Astrocyte (in vitro differentiated cells and primary cell): ENCODE measurements around the gene DLL1. TPM values are rescaled to one million over a fixed set of nuclear protein-coding genes. Genes with fewer than 3 reads are reported as not detected.
A peak's percentile ranks its signal among the peaks of the same experiment; 100 is the strongest.

Experiments
- DNase-seq: peaks from one replicate; pipeline ENCODE4 v3.0.0-alpha.2; 2010; ENCODE audit warnings: low read depth
- FAIRE-seq: peaks from 2 replicates; lab custom pipeline; 2011; peaks lifted over from hg19 to GRCh38; lab: Jason Lieb, UNC
- H2AFZ ChIP-seq: 2 replicates; pipeline ENCODE4 v1.6.0; 2012; ENCODE audit warnings: low read depth, low read length, inconsistent platforms
- H3K27ac ChIP-seq: 2 replicates; pipeline ENCODE4 v1.5.1; 2011; ENCODE audit warnings: low read depth, low read length, inconsistent platforms
- H3K27me3 ChIP-seq: 2 replicates; pipeline ENCODE4 v1.6.0; 2011; ENCODE audit warnings: low read length, inconsistent platforms; ENCODE audit not compliant: insufficient read depth
- H3K36me3 ChIP-seq: 2 replicates; pipeline ENCODE4 v1.5.1; 2011; ENCODE audit warnings: low read length, inconsistent platforms; ENCODE audit not compliant: insufficient read depth
- H3K4me1 ChIP-seq: 2 replicates; pipeline ENCODE4 v1.5.1; 2011; ENCODE audit warnings: low read length, inconsistent platforms; ENCODE audit not compliant: insufficient read depth
- H3K4me2 ChIP-seq: 2 replicates; pipeline ENCODE4 v1.6.0; 2012; ENCODE audit warnings: low read length, inconsistent platforms
- H3K4me3 ChIP-seq: 2 replicates; pipeline ENCODE4 v1.5.1; 2011; ENCODE audit warnings: low read depth, mild to moderate bottlenecking, low read length, inconsistent platforms; ENCODE audit not compliant: insufficient read depth
- H3K79me2 ChIP-seq: 2 replicates; pipeline ENCODE4 v1.6.0; 2012; ENCODE audit warnings: mild to moderate bottlenecking, low read length, inconsistent platforms; ENCODE audit not compliant: insufficient read depth
- H3K9ac ChIP-seq: 2 replicates; pipeline ENCODE4 v1.6.0; 2012; ENCODE audit warnings: mild to moderate bottlenecking, low read length, inconsistent platforms
- H3K9me3 ChIP-seq: 2 replicates; pipeline ENCODE4 v1.5.1; 2012; ENCODE audit warnings: low read depth, mild to moderate bottlenecking, low read length, inconsistent platforms; ENCODE audit not compliant: insufficient read depth
- H4K20me1 ChIP-seq: 2 replicates; pipeline ENCODE4 v1.6.0; 2012; ENCODE audit warnings: low read length, inconsistent platforms; ENCODE audit not compliant: insufficient read depth
- H3K27ac Mint-ChIP-seq: one replicate; pipeline ENCODE4 v1.8.0; 2021; ENCODE audit warnings: mild to moderate bottlenecking, mixed read lengths; ENCODE audit not compliant: unreplicated experiment
- H3K27me3 Mint-ChIP-seq: one replicate; pipeline ENCODE4 v1.8.0; 2021; ENCODE audit warnings: low read depth, mixed read lengths; ENCODE audit not compliant: unreplicated experiment
- H3K36me3 Mint-ChIP-seq: one replicate; pipeline ENCODE4 v1.8.0; 2021; ENCODE audit warnings: low read depth, mixed read lengths; ENCODE audit not compliant: unreplicated experiment
- H3K4me1 Mint-ChIP-seq: one replicate; pipeline ENCODE4 v1.8.0; 2021; ENCODE audit warnings: low read depth, mixed read lengths; ENCODE audit not compliant: unreplicated experiment
- H3K4me3 Mint-ChIP-seq: one replicate; pipeline ENCODE4 v1.8.0; 2021; ENCODE audit warnings: mild to moderate bottlenecking, moderate library complexity, mixed read lengths; ENCODE audit not compliant: unreplicated experiment
- H3K9me3 Mint-ChIP-seq: one replicate; pipeline ENCODE4 v1.8.0; 2021; ENCODE audit warnings: mild to moderate bottlenecking, mixed read lengths; ENCODE audit not compliant: unreplicated experiment
- EZH2 ChIP-seq: IDR thresholded peaks from 2 replicates; pipeline ENCODE4 v1.6.1; 2012; ENCODE audit warnings: mild to moderate bottlenecking, low read length, inconsistent platforms; ENCODE audit not compliant: insufficient read depth
- total RNA-seq: library from RNA; stranded (reverse); gene quantifications from 2 replicates; pipeline ENCODE4 v1.2.1, GENCODE V29; 2021
- TF ChIP-seq, protein P1 (sequence below): IDR thresholded peaks from 2 replicates; pipeline ENCODE4 v1.5.1; 2011; ENCODE audit warnings: low read depth, mild to moderate bottlenecking, inconsistent platforms, low read length, moderate library complexity; ENCODE audit not compliant: insufficient read depth

DLL1 gene
- total RNA-seq, 1 donor from 2014 or later: 1.6 TPM

DNA sequence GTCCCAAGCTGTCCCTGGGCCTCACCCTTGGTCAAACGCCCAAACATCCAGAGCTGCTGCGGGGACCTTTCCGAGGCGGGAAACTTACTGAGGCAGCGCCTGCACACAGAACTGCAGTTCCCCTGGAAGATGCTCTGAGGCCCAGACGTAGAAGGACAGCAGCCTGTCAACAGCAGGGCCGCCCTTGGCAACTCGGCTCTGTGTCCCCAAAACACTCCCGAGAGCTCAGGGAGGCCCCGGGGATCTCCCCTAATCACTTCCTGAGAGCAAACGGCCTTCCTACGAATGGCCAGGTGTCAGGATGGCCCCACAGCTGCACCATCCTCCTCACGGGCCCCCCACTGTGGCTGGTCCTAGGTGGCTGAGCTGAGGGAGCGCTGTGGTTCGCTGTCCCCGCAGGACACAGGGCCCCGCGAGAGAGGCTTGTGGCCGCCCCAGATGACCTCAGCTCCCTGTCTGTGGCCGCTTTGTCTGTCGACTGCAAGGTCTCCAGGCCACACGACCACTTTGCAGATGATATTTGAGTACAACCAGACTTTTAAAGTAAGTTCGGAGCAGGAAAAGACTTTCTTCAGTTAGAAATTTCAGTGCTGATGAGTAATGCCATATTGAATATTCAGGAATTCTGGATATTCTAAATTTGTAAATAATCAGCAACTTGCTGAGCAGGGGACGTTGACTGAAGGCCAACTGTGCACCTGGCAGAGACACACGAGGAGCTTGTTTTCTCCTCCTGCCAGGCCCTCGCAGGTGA, 46.0 kb downstream of the DLL1 start:
- TF ChIP-seq EZH2: no peak
- TF ChIP-seq, protein P1, sequence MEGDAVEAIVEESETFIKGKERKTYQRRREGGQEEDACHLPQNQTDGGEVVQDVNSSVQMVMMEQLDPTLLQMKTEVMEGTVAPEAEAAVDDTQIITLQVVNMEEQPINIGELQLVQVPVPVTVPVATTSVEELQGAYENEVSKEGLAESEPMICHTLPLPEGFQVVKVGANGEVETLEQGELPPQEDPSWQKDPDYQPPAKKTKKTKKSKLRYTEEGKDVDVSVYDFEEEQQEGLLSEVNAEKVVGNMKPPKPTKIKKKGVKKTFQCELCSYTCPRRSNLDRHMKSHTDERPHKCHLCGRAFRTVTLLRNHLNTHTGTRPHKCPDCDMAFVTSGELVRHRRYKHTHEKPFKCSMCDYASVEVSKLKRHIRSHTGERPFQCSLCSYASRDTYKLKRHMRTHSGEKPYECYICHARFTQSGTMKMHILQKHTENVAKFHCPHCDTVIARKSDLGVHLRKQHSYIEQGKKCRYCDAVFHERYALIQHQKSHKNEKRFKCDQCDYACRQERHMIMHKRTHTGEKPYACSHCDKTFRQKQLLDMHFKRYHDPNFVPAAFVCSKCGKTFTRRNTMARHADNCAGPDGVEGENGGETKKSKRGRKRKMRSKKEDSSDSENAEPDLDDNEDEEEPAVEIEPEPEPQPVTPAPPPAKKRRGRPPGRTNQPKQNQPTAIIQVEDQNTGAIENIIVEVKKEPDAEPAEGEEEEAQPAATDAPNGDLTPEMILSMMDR: no peak
- Histone ChIP-seq H2AFZ (no peak overlapping the region), H3K4me2 (no peak overlapping the region), H3K79me2 (no peaks in the 10 kb centered on the region), H3K27ac (no peak overlapping the region), H3K4me1 (no peaks in the 10 kb centered on the region), H4K20me1 (no peaks in the 10 kb centered on the region), H3K9ac (no peak overlapping the region), H3K27me3 (peaks cover 4% of the 10 kb centered on the region), H3K9me3 (no peaks in the 10 kb centered on the region), H3K36me3 (no peaks in the 10 kb centered on the region), H3K4me3 (no peak overlapping the region)
- H3K27ac Mint-ChIP-seq: no peak overlapping the region
- no peaks in the 10 kb centered on the region for H3K36me3 Mint-ChIP-seq
- peaks cover 1% of the 10 kb centered on the region for H3K4me1 Mint-ChIP-seq
- no peak overlapping the region for H3K4me3 Mint-ChIP-seq
- FAIRE-seq (no peak), DNase-seq (no peak)
- peaks cover 31% of the 10 kb centered on the region for H3K27me3 Mint-ChIP-seq
- H3K9me3 Mint-ChIP-seq: no peaks in the 10 kb centered on the region

DNA sequence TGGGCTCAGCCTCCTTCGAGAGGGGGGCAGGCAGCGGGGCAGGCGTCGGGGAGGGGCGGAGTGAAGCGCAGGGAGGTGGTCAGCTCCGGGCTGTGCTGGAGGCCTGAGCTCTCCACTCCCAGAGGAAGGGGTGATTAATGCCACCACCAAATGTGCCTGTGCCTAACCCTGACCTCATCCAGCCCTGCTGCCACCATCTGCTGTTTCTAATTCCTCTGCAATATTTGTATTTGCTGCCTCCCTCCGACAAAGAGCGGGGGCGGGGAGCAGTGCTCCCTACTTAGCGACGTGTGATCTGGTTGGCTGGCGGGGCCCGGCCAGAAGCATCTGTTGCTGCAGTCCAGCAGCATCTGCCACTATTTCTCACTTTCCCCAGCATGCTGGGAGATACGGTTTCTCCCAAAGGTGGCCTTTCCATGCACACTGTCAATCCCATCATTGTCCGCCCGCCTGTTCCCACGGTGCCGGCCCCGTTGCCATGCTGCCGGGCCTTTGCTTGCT, 47.0 kb downstream of the DLL1 start:
- Histone ChIP-seq H2AFZ (no peak overlapping the region), H3K27me3 (peaks cover 4% of the 10 kb centered on the region), H3K79me2 (no peaks in the 10 kb centered on the region), H3K9ac (no peak overlapping the region), H3K4me1 (no peaks in the 10 kb centered on the region), H3K36me3 (no peaks in the 10 kb centered on the region), H3K4me3 (no peak overlapping the region), H3K27ac (no peak overlapping the region), H3K4me2 (peak overlapping the region; percentile 26), H4K20me1 (no peaks in the 10 kb centered on the region), H3K9me3 (no peaks in the 10 kb centered on the region)
- TF ChIP-seq, protein P1: no peak
- TF ChIP-seq EZH2: no peak
- H3K36me3 Mint-ChIP-seq: no peaks in the 10 kb centered on the region
- peaks cover 33% of the 10 kb centered on the region for H3K27me3 Mint-ChIP-seq
- no peaks in the 10 kb centered on the region for H3K4me1 Mint-ChIP-seq
- H3K4me3 Mint-ChIP-seq: no peak overlapping the region
- DNase-seq (no peak), FAIRE-seq (no peak)
- no peaks in the 10 kb centered on the region for H3K9me3 Mint-ChIP-seq
- H3K27ac Mint-ChIP-seq: no peak overlapping the region

DNA sequence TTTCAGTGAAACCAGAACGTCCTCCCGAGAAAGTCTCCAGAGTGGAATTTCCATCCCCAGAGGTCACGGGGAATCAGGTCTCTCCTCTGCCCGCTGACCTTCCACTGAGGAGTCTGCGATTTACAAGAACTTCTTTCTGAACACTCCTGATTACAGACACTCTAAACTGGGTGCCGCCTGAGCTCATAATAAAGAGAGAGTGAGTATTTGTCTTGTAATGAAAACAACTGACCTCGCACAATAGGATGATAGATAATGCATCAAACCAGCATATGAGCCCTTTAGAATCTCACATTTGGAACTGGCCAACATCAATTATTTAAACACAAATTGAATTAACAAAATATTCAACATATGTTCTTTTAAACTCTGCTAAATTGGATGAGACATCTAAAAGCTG, 47.5 kb downstream of the DLL1 start:
- no peak overlapping the region for H3K27ac Mint-ChIP-seq
- H2AFZ ChIP-seq: no peak overlapping the region
- TF ChIP-seq EZH2: no peak
- TF ChIP-seq, protein P1: no peak

More for the DNA sequence above, 47.5 kb downstream of the DLL1 start:
- no peak overlapping the region for H3K4me3 Mint-ChIP-seq
- DNase-seq: no peak
- H3K36me3 Mint-ChIP-seq: no peaks in the 10 kb centered on the region
- Histone ChIP-seq H3K36me3 (no peaks in the 10 kb centered on the region), H3K27me3 (peaks cover 4% of the 10 kb centered on the region), H3K4me2 (no peak overlapping the region), H3K4me1 (no peaks in the 10 kb centered on the region), H3K9ac (no peak overlapping the region), H3K27ac (no peak overlapping the region), H3K9me3 (no peaks in the 10 kb centered on the region), H3K4me3 (no peak overlapping the region), H4K20me1 (no peaks in the 10 kb centered on the region), H3K79me2 (no peaks in the 10 kb centered on the region)
- peaks cover 33% of the 10 kb centered on the region for H3K27me3 Mint-ChIP-seq
- H3K9me3 Mint-ChIP-seq: no peaks in the 10 kb centered on the region
- FAIRE-seq: no peak
- H3K4me1 Mint-ChIP-seq: no peaks in the 10 kb centered on the region
